ENCODE measurements around the gene STARD9. TPM values are rescaled to one million over a fixed set of nuclear protein-coding genes. Genes with fewer than 3 reads are reported as not detected.
"Not testable (repeated sequence)": the region's sequence is repeated elsewhere in the genome, so short reads cannot be mapped to it uniquely, and the experiment has no call there.

Gene STARD9
- total and polyA plus RNA-seq, 5 donors from 2014 or later = 0.07 to 9.8 (median 0.16) TPM

GRCh38 chr15:42549741-42550392, 25.5 kb upstream of the STARD9 start:
- H3K4me1 Mint-ChIP-seq = peaks cover 33 to 88% (median 66%) of the 10 kb centered on the region in 4 donors
- Histone ChIP-seq H3K27me3 (ENCODE audit: control insufficient read depth, insufficient read depth, low read length) (no peaks in the 10 kb centered on the region), H3K4me3 (ENCODE audit: low read depth, low read length) (peak overlapping the region; percentile 64), H3K9me3 (ENCODE audit: control insufficient read depth in 2 of 2, low read length in 2 of 2) (no peaks in the 10 kb centered on the region), H3K4me1 (ENCODE audit: control insufficient read depth, insufficient read depth, low read length, poor library complexity, severe bottlenecking) (peaks cover 50% of the 10 kb centered on the region), H3K27ac (ENCODE audit: insufficient read depth, low read length, poor library complexity, severe bottlenecking) (no peak overlapping the region), H3K36me3 (ENCODE audit: control insufficient read depth, insufficient read depth, low read length) (peaks cover 1% of the 10 kb centered on the region)
- ATAC-seq (ENCODE audit: low read depth in 2 of 2) (no peak), DNase-seq (no peak)
- no peaks in the 10 kb centered on the region for H3K9me3 Mint-ChIP-seq
- peaks cover 4% of the 10 kb centered on the region for H3K27me3 Mint-ChIP-seq
- H3K36me3 Mint-ChIP-seq = peaks cover 13% of the 10 kb centered on the region
- peak overlapping the region; percentile 74 to 98 (median 89) for H3K27ac Mint-ChIP-seq
- H3K4me3 Mint-ChIP-seq = peak overlapping the region; percentile 73 to 95 (median 84)

GRCh38 chr15:42553554-42553953, 21.9 kb upstream of the STARD9 start:
- no peaks in the 10 kb centered on the region for H3K9me3 Mint-ChIP-seq
- Histone ChIP-seq H3K27me3 (ENCODE audit: control insufficient read depth, insufficient read depth, low read length) (no peaks in the 10 kb centered on the region), H3K9me3 (ENCODE audit: control insufficient read depth in 2 of 2, low read length in 2 of 2) (no peaks in the 10 kb centered on the region), H3K4me1 (ENCODE audit: control insufficient read depth, insufficient read depth, low read length, poor library complexity, severe bottlenecking) (peaks cover 20% of the 10 kb centered on the region), H3K27ac (ENCODE audit: insufficient read depth, low read length, poor library complexity, severe bottlenecking) (no peak overlapping the region), H3K36me3 (ENCODE audit: control insufficient read depth, insufficient read depth, low read length) (peaks cover under 1% of the 10 kb centered on the region), H3K4me3 (ENCODE audit: low read depth, low read length) (no peak overlapping the region)
- no peak for ATAC-seq (ENCODE audit: low read depth in 2 of 2)
- H3K4me3 Mint-ChIP-seq = peak overlapping the region in 2 of 4 donors; percentile 46 to 80
- peaks cover 3% of the 10 kb centered on the region for H3K36me3 Mint-ChIP-seq
- H3K27me3 Mint-ChIP-seq = peaks cover 4% of the 10 kb centered on the region
- DNase-seq = no peak
- peak overlapping the region in 2 of 3 donors; percentile 44 to 67 for H3K27ac Mint-ChIP-seq
- peaks cover 21 to 67% (median 38%) of the 10 kb centered on the region in 4 donors for H3K4me1 Mint-ChIP-seq

DNA sequence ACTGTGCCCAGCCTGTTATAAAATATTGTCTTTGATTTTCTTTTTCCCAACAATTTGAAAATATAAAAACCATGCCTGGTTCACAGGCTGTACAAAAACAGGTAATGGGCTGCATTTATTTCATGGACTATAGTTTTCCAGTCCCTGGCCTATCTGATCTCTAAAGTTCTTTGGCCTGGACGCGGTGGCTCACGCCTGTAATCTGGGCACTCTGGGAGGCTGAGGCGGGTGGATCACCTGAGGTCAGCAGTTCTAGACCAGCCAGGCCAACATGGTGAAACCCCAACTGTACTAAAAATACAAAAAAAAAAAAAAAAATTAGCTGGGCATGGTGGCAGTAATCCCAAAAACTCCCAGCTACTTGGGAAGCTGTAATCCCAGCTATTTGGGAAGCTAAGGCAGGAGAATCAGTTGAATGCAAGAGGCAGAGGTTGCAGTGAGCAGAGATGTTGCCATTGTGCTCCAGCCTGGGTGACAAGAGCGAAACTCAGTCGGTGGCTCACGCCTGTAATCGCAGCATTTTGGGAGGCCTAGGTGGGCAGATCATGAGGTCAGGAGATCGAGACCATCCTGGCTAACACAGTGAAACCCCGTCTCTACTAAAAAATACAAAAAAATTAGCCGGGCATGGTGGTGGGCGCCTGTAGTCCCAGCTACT, 18.7 kb upstream of the STARD9 start:
- not testable (repeated sequence) for ATAC-seq (ENCODE audit: low read depth in 2 of 2); H3K4me1 ChIP-seq (ENCODE audit: control insufficient read depth, insufficient read depth, low read length, poor library complexity, severe bottlenecking); H3K9me3 ChIP-seq (ENCODE audit: control insufficient read depth in 2 of 2, low read length in 2 of 2); H3K36me3 Mint-ChIP-seq; H3K27me3 ChIP-seq (ENCODE audit: control insufficient read depth, insufficient read depth, low read length); H3K27ac ChIP-seq (ENCODE audit: insufficient read depth, low read length, poor library complexity, severe bottlenecking); H3K4me3 Mint-ChIP-seq; H3K9me3 Mint-ChIP-seq; H3K4me3 ChIP-seq (ENCODE audit: low read depth, low read length); DNase-seq; H3K27me3 Mint-ChIP-seq
- Mint-ChIP-seq H3K27ac (peak overlapping the region in 1 of 3 donors; percentile 31), H3K4me1 (peaks cover 17 to 44% (median 24%) of the 10 kb centered on the region in 4 donors)
- peaks cover 30% of the 10 kb centered on the region for H3K36me3 ChIP-seq (ENCODE audit: control insufficient read depth, insufficient read depth, low read length)

DNA sequence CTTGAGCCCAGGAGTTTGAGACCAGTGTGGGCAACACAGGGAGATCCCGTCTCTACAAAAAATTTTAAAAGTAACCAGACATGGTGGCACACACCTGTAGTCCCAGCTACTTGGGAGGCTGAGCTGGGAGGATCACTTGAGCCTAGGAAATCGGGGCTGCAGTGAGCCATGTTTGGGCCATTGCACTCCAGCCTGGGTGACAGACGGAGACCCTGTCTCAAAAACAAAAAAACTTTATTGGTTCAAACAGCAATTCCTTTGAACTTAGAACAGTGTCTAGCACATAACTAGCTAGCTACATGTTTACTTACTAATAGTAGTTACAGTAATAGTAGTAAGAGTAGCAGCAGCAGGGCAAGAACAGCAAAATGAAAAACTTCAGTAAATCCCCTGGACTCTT, 16.7 kb upstream of the STARD9 start:
- no peak for DNase-seq
- Mint-ChIP-seq H3K9me3 (no peaks in the 10 kb centered on the region), H3K27me3 (no peaks in the 10 kb centered on the region), H3K4me1 (peaks cover 7 to 24% (median 12%) of the 10 kb centered on the region in 4 donors), H3K27ac (no peak overlapping the region), H3K4me3 (no peak overlapping the region), H3K36me3 (peaks cover 7% of the 10 kb centered on the region)
- no peaks in the 10 kb centered on the region for H3K9me3 ChIP-seq (ENCODE audit: control insufficient read depth in 2 of 2, low read length in 2 of 2)
- peaks cover 43% of the 10 kb centered on the region for H3K36me3 ChIP-seq (ENCODE audit: control insufficient read depth, insufficient read depth, low read length)
- no peaks in the 10 kb centered on the region for H3K4me1 ChIP-seq (ENCODE audit: control insufficient read depth, insufficient read depth, low read length, poor library complexity, severe bottlenecking)
- H3K4me3 ChIP-seq (ENCODE audit: low read depth, low read length) = no peak overlapping the region
- no peak for ATAC-seq (ENCODE audit: low read depth in 2 of 2)
- H3K27ac ChIP-seq (ENCODE audit: insufficient read depth, low read length, poor library complexity, severe bottlenecking) = no peak overlapping the region
- H3K27me3 ChIP-seq (ENCODE audit: control insufficient read depth, insufficient read depth, low read length) = no peaks in the 10 kb centered on the region

GRCh38 chr15:42576040-42576594, 711 bp downstream of the STARD9 start:
- Mint-ChIP-seq H3K4me3 (peak overlapping the region; percentile 84 to 96 (median 92)), H3K36me3 (no peaks in the 10 kb centered on the region), H3K27me3 (peaks cover 21% of the 10 kb centered on the region), H3K4me1 (peaks cover 13 to 44% (median 21%) of the 10 kb centered on the region in 4 donors), H3K9me3 (no peaks in the 10 kb centered on the region), H3K27ac (peak overlapping the region in 2 of 3 donors; percentile 65 to 92)
- ATAC-seq (ENCODE audit: low read depth in 2 of 2) = no peak
- no peak for DNase-seq
- Histone ChIP-seq H3K36me3 (ENCODE audit: control insufficient read depth, insufficient read depth, low read length) (no peaks in the 10 kb centered on the region), H3K27ac (ENCODE audit: insufficient read depth, low read length, poor library complexity, severe bottlenecking) (no peak overlapping the region), H3K4me3 (ENCODE audit: low read depth, low read length) (peak overlapping the region; percentile 72), H3K9me3 (ENCODE audit: control insufficient read depth in 2 of 2, low read length in 2 of 2) (no peaks in the 10 kb centered on the region), H3K4me1 (ENCODE audit: control insufficient read depth, insufficient read depth, low read length, poor library complexity, severe bottlenecking) (peaks cover 14% of the 10 kb centered on the region), H3K27me3 (ENCODE audit: control insufficient read depth, insufficient read depth, low read length) (no peaks in the 10 kb centered on the region)

DNA sequence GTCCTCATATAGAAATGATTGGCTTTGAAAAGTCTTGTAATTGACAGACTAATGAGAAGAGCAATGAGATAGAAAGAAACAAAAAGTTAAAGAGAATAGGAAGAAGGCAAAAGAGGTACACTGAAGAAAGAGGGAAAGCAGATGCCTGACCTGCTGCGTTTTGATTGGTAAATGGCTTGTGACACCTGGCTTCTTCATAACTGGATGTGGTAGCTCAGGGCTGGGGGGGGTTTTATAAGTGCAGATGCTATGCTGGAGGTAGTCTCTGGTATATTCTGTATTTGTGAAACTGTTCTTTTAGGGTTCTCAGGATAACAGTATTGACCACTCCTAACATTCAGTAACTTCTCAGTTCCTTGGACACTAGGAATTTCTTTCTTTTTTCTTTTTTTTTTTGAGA, 1.4 kb downstream of the STARD9 start:
- Histone ChIP-seq H3K27ac (ENCODE audit: insufficient read depth, low read length, poor library complexity, severe bottlenecking) (no peak overlapping the region), H3K9me3 (ENCODE audit: control insufficient read depth in 2 of 2, low read length in 2 of 2) (no peaks in the 10 kb centered on the region), H3K4me1 (ENCODE audit: control insufficient read depth, insufficient read depth, low read length, poor library complexity, severe bottlenecking) (peaks cover 17% of the 10 kb centered on the region), H3K4me3 (ENCODE audit: low read depth, low read length) (peak overlapping the region; percentile 72), H3K36me3 (ENCODE audit: control insufficient read depth, insufficient read depth, low read length) (no peaks in the 10 kb centered on the region), H3K27me3 (ENCODE audit: control insufficient read depth, insufficient read depth, low read length) (no peaks in the 10 kb centered on the region)
- Mint-ChIP-seq H3K4me1 (peaks cover 20 to 51% (median 26%) of the 10 kb centered on the region in 4 donors), H3K36me3 (no peaks in the 10 kb centered on the region), H3K9me3 (no peaks in the 10 kb centered on the region), H3K27me3 (peaks cover 21% of the 10 kb centered on the region), H3K27ac (peak overlapping the region in 1 of 3 donors; percentile 23), H3K4me3 (peak overlapping the region; percentile 84 to 96 (median 92))
- DNase-seq (peak in 1 of 3 donors; percentile 37), ATAC-seq (ENCODE audit: low read depth in 2 of 2) (no peak)

- Mint-ChIP-seq H3K4me3 (peak overlapping the region in 3 of 4 donors; percentile 38 to 88 (median 79)), H3K36me3 (no peaks in the 10 kb centered on the region), H3K27ac (no peak overlapping the region), H3K27me3 (peaks cover 21% of the 10 kb centered on the region), H3K9me3 (no peaks in the 10 kb centered on the region), H3K4me1 (peaks cover 21 to 59% (median 30%) of the 10 kb centered on the region in 4 donors)
- Histone ChIP-seq H3K9me3 (ENCODE audit: control insufficient read depth in 2 of 2, low read length in 2 of 2) (no peaks in the 10 kb centered on the region), H3K36me3 (ENCODE audit: control insufficient read depth, insufficient read depth, low read length) (no peaks in the 10 kb centered on the region), H3K4me3 (ENCODE audit: low read depth, low read length) (no peak overlapping the region), H3K27ac (ENCODE audit: insufficient read depth, low read length, poor library complexity, severe bottlenecking) (no peak overlapping the region), H3K4me1 (ENCODE audit: control insufficient read depth, insufficient read depth, low read length, poor library complexity, severe bottlenecking) (peaks cover 22% of the 10 kb centered on the region), H3K27me3 (ENCODE audit: control insufficient read depth, insufficient read depth, low read length) (no peaks in the 10 kb centered on the region)
- DNase-seq = peak in 1 of 3 donors; percentile 41
- ATAC-seq (ENCODE audit: low read depth in 2 of 2) = no peak
These were observed 2.2 kb downstream of the STARD9 start for GRCh38 chr15:42577514-42578031.
